ENCODE measurements around the gene EIPR1. TPM values are rescaled to one million over a fixed set of nuclear protein-coding genes. Genes with fewer than 3 reads are reported as not detected.

The EIPR1 gene
- total and polyA plus RNA-seq, 2 donors (not counting 3 experiments of a cell fraction or from before 2014, with no cell fraction given) = 30.8 to 57.3 TPM

GRCh38 chr2:3396920-3397559, 19.4 kb upstream of the EIPR1 start:
- intact Hi-C loops (cut with micrococcal nuclease) (loop anchor here (10.0 kb wide), 1 partner anchor 1672 kb away; no protein-coding TSS in a partner anchor), dilution Hi-C loops (cut with MboI; ENCODE audit: extremely low pct_ligation_motif_present, low sequenced_read_pairs) (no loop called here)
- Histone ChIP-seq H3K9me1 (replicated peaks; ENCODE audit: control insufficient read depth, extremely low read depth, insufficient read depth, low read length) (no peaks in the 10 kb centered on the region), H3K9ac (replicated peaks; ENCODE audit: extremely low read depth, insufficient read depth, low read length) (no peak overlapping the region), H3K79me2 (ENCODE audit: control insufficient read depth, insufficient read depth, low read length) (peaks cover 5% of the 10 kb centered on the region), H3K36me3 (ENCODE audit: control insufficient read depth in 2 of 2, extremely low read depth in 1 of 2, insufficient read depth in 2 of 2, low read length in 2 of 2) (peaks cover 0 to 10% of the 10 kb centered on the region in 2 experiments), H3K27ac (ENCODE audit: insufficient read depth, low read depth, low read length) (no peak overlapping the region), H3K4me3 (replicated peaks in 1 of 3; ENCODE audit: insufficient read depth in 1 of 3, low read depth in 1 of 3, low read length in 3 of 3) (no peak overlapping the region), H3K4me2 (ENCODE audit: insufficient read depth, low read length) (no peak overlapping the region), H4K20me1 (replicated peaks; ENCODE audit: control insufficient read depth, extremely low read depth, insufficient read depth, low read length) (no peaks in the 10 kb centered on the region), H2AFZ (ENCODE audit: low read depth, low read length) (no peak overlapping the region), H3K4me1 (ENCODE audit: control insufficient read depth, extremely low read depth, insufficient read depth, low read length) (no peaks in the 10 kb centered on the region), H3K9me3 (replicated peaks; ENCODE audit: control insufficient read depth, insufficient read depth, low read length) (no peaks in the 10 kb centered on the region), H3K27me3 (ENCODE audit: control insufficient read depth in 2 of 2, insufficient read depth in 2 of 2, low read length in 2 of 2) (no peaks in the 10 kb centered on the region)
- ChIA-PET POLR2A (no interaction called here), CTCF (interaction anchor here (1.2 to 2.0 kb wide), 3 partner anchors 11 to 65 kb away, joined by 3 to 9 read pairs (median 3); no protein-coding TSS in a partner anchor)
- TF ChIP-seq CTCF (IDR thresholded peaks at IDR 0.05; ENCODE audit: extremely low read depth in 1 of 2, insufficient read depth in 1 of 2, low read depth in 1 of 2, low read length in 2 of 2) (no peak), POLR2A (IDR thresholded peaks at IDR 0.05; ENCODE audit: low read depth, low read length) (no peak), POLR2AphosphoS5 (IDR thresholded peaks at IDR 0.05; ENCODE audit: insufficient read depth, low read depth, low read length) (no peak), EZH2 (IDR thresholded peaks at IDR 0.05; ENCODE audit: borderline replicate concordance, low read depth, low read length, severe bottlenecking) (no peak), FOS (IDR thresholded peaks at IDR 0.05; ENCODE audit: borderline replicate concordance, insufficient read depth, low read length) (no peak), GATA2 (IDR thresholded peaks at IDR 0.05; ENCODE audit: insufficient read depth, insufficient read length, low read depth, low read length) (no peak), MYC (IDR thresholded peaks at IDR 0.05; ENCODE audit: low read depth, low read length) (no peak)
- no TSS peak for BruUV-seq (replicated peaks)
- FAIRE-seq (no peak), DNase-seq (ENCODE audit: low read depth, low spot score) (no peak)
